Choroid plexus epithelial cell (primary cell): ENCODE data around the gene TYRO3.
"Not testable (repeated sequence)": the region's sequence is repeated elsewhere in the genome, so short reads cannot be mapped to it uniquely, and the experiment has no call there.

ENCODE experiments used
- DNase-seq: peaks from one replicate; pipeline ENCODE4 v3.0.0-alpha.2; 2010; ENCODE audit warnings: low read depth
- H3K4me3 ChIP-seq: 2 replicates; pipeline ENCODE4 v1.5.1; 2011; ENCODE audit warnings: low read depth, mild to moderate bottlenecking, control low read depth, low read length, moderate library complexity
- CTCF ChIP-seq: conservative IDR thresholded peaks from 2 replicates; pipeline ENCODE4 v1.5.1; 2011; ENCODE audit warnings: low read depth, mild to moderate bottlenecking, control low read depth, inconsistent platforms, low read length, moderate library complexity

Gene TYRO3

GRCh38 chr15:41566121-41566885, 7.3 kb downstream of the TYRO3 start:
- TF ChIP-seq CTCF: no peak
- H3K4me3 ChIP-seq: no peak overlapping the region
- no peak for DNase-seq

GRCh38 chr15:41567261-41567660, 8.2 kb downstream of the TYRO3 start:
- no peak for TF ChIP-seq CTCF
- H3K4me3 ChIP-seq: no peak overlapping the region
- DNase-seq: no peak

GRCh38 chr15:41567862-41568261, 8.8 kb downstream of the TYRO3 start:
- TF ChIP-seq CTCF: no peak
- H3K4me3 ChIP-seq: no peak overlapping the region
- no peak for DNase-seq

- no peak overlapping the region for H3K4me3 ChIP-seq
- TF ChIP-seq CTCF: no peak
- peak; percentile 54 for DNase-seq
Measured at GRCh38 chr15:41568350-41569017, 9.5 kb downstream of the TYRO3 start.

GRCh38 chr15:41569232-41569631, 10.2 kb downstream of the TYRO3 start:
- not testable (repeated sequence) for DNase-seq, H3K4me3 ChIP-seq

- H3K4me3 ChIP-seq: no peak overlapping the region
- DNase-seq: no peak
- no peak for TF ChIP-seq CTCF
Measured at GRCh38 chr15:41570764-41571163, 11.8 kb downstream of the TYRO3 start.

- DNase-seq: no peak
- no peak overlapping the region for H3K4me3 ChIP-seq
- TF ChIP-seq CTCF: no peak
Measured at GRCh38 chr15:41571948-41572347, 12.9 kb downstream of the TYRO3 start.
